Islet precursor cell (in vitro differentiated cells): ENCODE measurements around the gene MRPL49.

Source experiments
- DNase-seq: peaks from one replicate; pipeline ENCODE4 v3.0.0-alpha.2; 2018

The MRPL49 gene

GRCh38 chr11:65172600-65172999 is 50.5 kb downstream of the MRPL49 start:
- no peak for DNase-seq

- DNase-seq = peak; percentile 91
These were observed 52.5 kb downstream of the MRPL49 start for GRCh38 chr11:65174571-65175010.
